Vagina (tissue), 2 donors: ENCODE measurements around the gene C1QTNF1. TPM values are rescaled to one million over a fixed set of nuclear protein-coding genes. Genes with fewer than 3 reads are reported as not detected.
A peak's percentile ranks its signal among the peaks of the same experiment; 100 is the strongest.

Experiments used
- DNase-seq, 2 donors: peaks; one replicate each; pipeline ENCODE4 v3.0.0-alpha.2; 2017; ENCODE audit errors: extremely low spot score in 2 of 2
- H3K27ac ChIP-seq: fragments of 200-600 bp; sonication (generic); one replicate; pipeline ENCODE4 v1.5.1; 2019
- H3K27me3 ChIP-seq: fragments of 200-600 bp; sonication (generic); one replicate; pipeline ENCODE4 v1.5.1; 2019
- H3K36me3 ChIP-seq, 2 donors: fragments of 200-600 bp; sonication (generic); one replicate each; pipeline ENCODE4 v1.5.1; 2017 to 2019
- H3K4me1 ChIP-seq: fragments of 200-600 bp; sonication (generic); one replicate; pipeline ENCODE4 v1.5.1; 2019
- H3K4me3 ChIP-seq, 2 donors: fragments of 200-600 bp; sonication (generic); 1 replicate in 1 of 2; 2 replicates in 1 of 2; pipeline ENCODE4 v1.5.1; 2016 to 2019
- H3K9me3 ChIP-seq: fragments of 200-600 bp; sonication (generic); one replicate; pipeline ENCODE4 v1.5.1; 2019
- POLR2A ChIP-seq, 2 donors: fragments of 450-650 bp; IDR thresholded peaks; one replicate each; pipeline ENCODE4 v1.6.1; 2017; ENCODE audit warnings: antibody characterized with exemption in 2 of 2, mild to moderate bottlenecking in 2 of 2, moderate library complexity in 2 of 2
- POLR2AphosphoS5 ChIP-seq, 2 donors: sonication (generic); formaldehyde crosslinking; IDR thresholded peaks; one replicate each; pipeline ENCODE4 v1.9.0; 2017; ENCODE audit warnings: antibody characterized with exemption in 2 of 2, mild to moderate bottlenecking in 2 of 2, low read depth in 1 of 2; ENCODE audit not compliant: insufficient read depth in 1 of 2
- intact Hi-C: fragments of 100-400 bp; cut with DNase I; formaldehyde crosslinking; loops from one replicate; pipeline ENCODE4 v1.15.1; 2023
- total RNA-seq: library from RNA; depleted of rRNA; stranded (reverse); fragments of >200 nt; gene quantifications from one replicate; pipeline ENCODE4 v1.2.3, GENCODE V29; 2016
- TF ChIP-seq, protein P1 (sequence below), 3 experiments: fragments of 450-650 bp in 2 of 3; fragments of 200-600 bp in 1 of 3; sonication (generic) in 1 of 3; IDR thresholded peaks; one replicate each; pipeline ENCODE4 v1.5.1; 2017 to 2019; ENCODE audit warnings: antibody characterized with exemption in 3 of 3, mild to moderate bottlenecking in 2 of 3, moderate library complexity in 2 of 3

C1QTNF1 gene
- total RNA-seq, 1 donor from 2014 or later: 30.7 TPM

DNA sequence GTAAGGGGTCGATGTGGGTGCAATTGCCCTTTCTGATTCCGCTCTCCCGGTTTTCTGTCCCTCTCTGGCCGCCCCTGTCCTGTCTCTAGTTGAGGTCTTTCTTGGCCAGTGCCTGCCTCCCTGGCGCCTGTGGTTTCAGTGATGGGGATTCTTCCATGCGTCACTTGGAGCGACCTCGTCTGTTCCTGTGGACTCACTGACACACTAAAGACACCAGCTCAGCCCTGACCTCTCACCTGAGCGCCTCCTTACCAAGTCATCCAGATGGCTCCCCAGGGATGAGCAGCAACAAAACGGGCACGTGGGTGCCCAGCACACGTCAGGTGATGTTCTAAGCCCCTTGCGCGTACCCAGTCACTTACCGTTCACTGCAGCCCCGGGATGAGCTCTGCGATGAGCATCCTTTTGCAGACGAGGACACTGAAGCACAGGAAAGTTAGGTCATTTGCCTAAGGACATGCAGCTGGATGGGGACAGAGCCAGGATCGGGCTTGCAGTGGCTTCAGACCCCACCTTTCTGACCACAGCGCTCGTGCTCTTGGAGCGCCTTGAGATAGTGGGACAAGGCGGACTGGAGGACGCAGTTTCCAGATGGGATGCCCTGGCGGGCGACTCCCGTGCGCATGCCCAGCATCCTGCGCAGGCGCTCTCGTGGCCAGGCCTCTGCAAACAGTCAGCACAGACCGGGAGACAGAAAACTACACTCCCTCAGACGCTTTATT, 32.8 kb upstream of the C1QTNF1 start:
- Histone ChIP-seq H3K4me3 (no peak overlapping the region), H3K36me3 (peaks cover 0 to 29% of the 10 kb centered on the region in 2 donors), H3K9me3 (no peaks in the 10 kb centered on the region), H3K4me1 (peaks cover 24% of the 10 kb centered on the region), H3K27ac (no peak overlapping the region), H3K27me3 (no peaks in the 10 kb centered on the region)
- no peak for TF ChIP-seq POLR2AphosphoS5 (IDR thresholded peaks at IDR 0.05; ENCODE audit: insufficient read depth in 1 of 2, low read depth in 1 of 2)
- TF ChIP-seq, protein P1, sequence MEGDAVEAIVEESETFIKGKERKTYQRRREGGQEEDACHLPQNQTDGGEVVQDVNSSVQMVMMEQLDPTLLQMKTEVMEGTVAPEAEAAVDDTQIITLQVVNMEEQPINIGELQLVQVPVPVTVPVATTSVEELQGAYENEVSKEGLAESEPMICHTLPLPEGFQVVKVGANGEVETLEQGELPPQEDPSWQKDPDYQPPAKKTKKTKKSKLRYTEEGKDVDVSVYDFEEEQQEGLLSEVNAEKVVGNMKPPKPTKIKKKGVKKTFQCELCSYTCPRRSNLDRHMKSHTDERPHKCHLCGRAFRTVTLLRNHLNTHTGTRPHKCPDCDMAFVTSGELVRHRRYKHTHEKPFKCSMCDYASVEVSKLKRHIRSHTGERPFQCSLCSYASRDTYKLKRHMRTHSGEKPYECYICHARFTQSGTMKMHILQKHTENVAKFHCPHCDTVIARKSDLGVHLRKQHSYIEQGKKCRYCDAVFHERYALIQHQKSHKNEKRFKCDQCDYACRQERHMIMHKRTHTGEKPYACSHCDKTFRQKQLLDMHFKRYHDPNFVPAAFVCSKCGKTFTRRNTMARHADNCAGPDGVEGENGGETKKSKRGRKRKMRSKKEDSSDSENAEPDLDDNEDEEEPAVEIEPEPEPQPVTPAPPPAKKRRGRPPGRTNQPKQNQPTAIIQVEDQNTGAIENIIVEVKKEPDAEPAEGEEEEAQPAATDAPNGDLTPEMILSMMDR (IDR thresholded peaks at IDR 0.05): no peak
- no peak for TF ChIP-seq POLR2A (IDR thresholded peaks at IDR 0.05)
- intact Hi-C loops: no loop called here
- no peak for DNase-seq

DNA sequence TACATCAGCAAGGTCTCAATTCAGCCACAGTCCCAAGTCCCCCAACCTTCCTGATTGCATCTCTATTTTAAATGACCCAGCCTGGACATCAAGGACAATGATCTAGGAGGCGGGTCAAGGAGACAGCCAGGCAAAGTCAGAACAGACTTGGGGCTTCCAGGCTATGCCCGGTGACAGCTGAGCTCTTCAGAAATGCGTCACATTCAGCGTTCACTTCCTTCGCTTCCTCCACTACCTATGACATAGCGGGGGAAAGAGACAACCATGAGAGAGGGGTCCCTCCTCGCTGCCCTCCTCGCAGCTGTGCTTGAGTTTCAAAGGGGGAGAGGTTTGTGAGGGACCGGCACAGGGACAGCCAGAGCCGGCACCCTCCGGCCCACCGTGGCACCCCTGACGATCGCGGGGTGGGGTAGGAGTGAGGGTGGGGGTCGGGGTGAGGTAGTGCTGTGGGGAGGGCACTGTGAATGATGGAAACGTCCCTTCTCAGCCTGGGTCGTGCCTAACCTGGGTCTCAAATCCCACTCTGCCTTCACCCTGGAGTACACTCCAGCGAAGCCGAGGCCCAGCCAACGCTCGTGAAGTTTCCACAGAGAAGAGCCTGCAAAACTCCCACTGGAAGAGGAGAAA, 31.9 kb upstream of the C1QTNF1 start:
- no peak for TF ChIP-seq POLR2AphosphoS5 (IDR thresholded peaks at IDR 0.05; ENCODE audit: insufficient read depth in 1 of 2, low read depth in 1 of 2)
- no peak for TF ChIP-seq POLR2A (IDR thresholded peaks at IDR 0.05)
- TF ChIP-seq, protein P1 (IDR thresholded peaks at IDR 0.05): no peak
- Histone ChIP-seq H3K36me3 (peaks cover 0 to 37% of the 10 kb centered on the region in 2 donors), H3K4me3 (no peak overlapping the region), H3K27ac (no peak overlapping the region), H3K27me3 (no peaks in the 10 kb centered on the region), H3K4me1 (peaks cover 24% of the 10 kb centered on the region), H3K9me3 (no peaks in the 10 kb centered on the region)
- no peak for DNase-seq
- intact Hi-C loops: no loop called here

DNA sequence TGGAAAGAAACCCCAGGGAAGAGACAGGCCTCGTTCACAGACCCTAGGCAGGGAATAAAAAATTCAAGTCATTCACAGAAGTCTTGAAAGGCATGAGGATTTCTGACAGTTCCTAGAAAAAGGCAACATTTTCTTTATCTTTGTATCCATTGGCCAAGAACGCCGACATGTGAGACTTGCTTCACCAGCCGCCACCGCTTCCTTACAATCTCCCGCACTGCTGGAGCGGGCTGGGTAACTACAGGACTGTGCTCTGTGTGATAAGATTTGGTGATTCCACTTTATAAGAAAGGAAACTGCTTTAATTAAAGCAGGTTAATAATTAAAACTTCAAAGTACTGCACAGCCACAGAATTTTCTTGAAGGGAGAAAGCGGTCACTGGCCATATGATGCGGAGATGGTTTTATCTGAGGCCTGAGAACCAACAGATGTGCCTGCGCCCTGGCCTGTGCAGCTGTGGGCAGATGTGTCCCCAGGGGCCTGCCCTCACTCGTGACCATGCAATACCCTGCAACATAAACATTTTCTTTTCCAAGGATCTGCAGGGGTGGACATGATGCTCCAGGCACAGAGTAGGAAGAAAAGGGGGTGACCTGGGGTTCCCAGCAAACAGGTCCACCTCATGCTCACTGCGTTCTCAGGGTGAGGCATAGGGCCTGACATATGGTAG, 31.3 kb upstream of the C1QTNF1 start:
- peaks cover 0 to 44% of the 10 kb centered on the region in 2 donors for H3K36me3 ChIP-seq
- no peaks in the 10 kb centered on the region for H3K9me3 ChIP-seq
- intact Hi-C loops: no loop called here
- H3K4me1 ChIP-seq: peaks cover 22% of the 10 kb centered on the region
- no peaks in the 10 kb centered on the region for H3K27me3 ChIP-seq
- DNase-seq: no peak
- TF ChIP-seq, protein P1 (IDR thresholded peaks at IDR 0.05): no peak
- TF ChIP-seq POLR2AphosphoS5 (IDR thresholded peaks at IDR 0.05; ENCODE audit: insufficient read depth in 1 of 2, low read depth in 1 of 2): no peak
- TF ChIP-seq POLR2A (IDR thresholded peaks at IDR 0.05): no peak
- no peak overlapping the region for H3K27ac ChIP-seq
- H3K4me3 ChIP-seq: no peak overlapping the region

DNA sequence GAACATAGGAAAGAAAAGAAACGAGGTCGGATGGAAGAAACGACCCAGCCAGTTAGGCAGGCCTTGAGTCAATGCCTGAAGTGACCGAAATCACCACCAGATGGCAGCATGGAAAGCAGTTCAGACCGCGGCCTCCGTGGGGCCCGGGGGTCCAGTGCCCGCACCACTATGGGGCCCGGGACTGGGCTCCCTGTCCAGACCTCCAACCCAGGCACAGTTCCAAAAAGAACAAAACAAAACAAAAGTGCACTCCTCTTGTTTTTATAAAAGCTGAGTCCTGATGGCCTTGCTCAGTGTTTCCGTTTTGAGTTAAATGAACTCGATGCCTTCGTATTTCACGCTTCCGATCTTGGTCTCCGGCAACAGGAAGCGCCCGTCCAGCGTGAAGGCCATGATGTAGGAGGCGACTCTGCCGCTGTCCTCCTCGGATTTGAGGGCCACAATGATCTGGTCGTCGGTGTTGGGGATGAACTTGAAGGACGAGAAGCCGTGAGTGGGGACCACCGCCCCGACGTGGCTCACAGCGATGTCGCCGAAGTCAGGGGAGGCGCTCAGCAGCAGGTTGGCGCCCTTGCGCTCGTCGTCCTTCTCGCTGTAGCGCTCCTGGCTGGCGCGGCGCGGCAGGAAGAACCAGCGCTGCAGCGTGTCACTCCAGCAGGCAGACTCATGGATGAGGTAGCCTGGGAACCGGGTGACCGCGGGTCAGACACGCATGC, 30.6 kb upstream of the C1QTNF1 start:
- peaks cover 0 to 51% of the 10 kb centered on the region in 2 donors for H3K36me3 ChIP-seq
- H3K27me3 ChIP-seq: no peaks in the 10 kb centered on the region
- H3K4me1 ChIP-seq: peaks cover 25% of the 10 kb centered on the region
- no peaks in the 10 kb centered on the region for H3K9me3 ChIP-seq
- TF ChIP-seq POLR2A (IDR thresholded peaks at IDR 0.05) (no peak), POLR2AphosphoS5 (IDR thresholded peaks at IDR 0.05; ENCODE audit: insufficient read depth in 1 of 2, low read depth in 1 of 2) (no peak)
- TF ChIP-seq, protein P1 (IDR thresholded peaks at IDR 0.05): peak; percentile 44 to 55 (median 46)
- intact Hi-C loops: no loop called here
- H3K27ac ChIP-seq: no peak overlapping the region
- DNase-seq: no peak
- H3K4me3 ChIP-seq: no peak overlapping the region
